ENCODE results near the gene NALCN. TPM values are rescaled to one million over a fixed set of nuclear protein-coding genes. Genes with fewer than 3 reads are reported as not detected.
A peak's percentile ranks its signal among the peaks of the same experiment; 100 is the strongest.

The NALCN gene
- total and polyA plus RNA-seq, 2 experiments from 2014 or later, result 0.50 to 0.87 TPM

DNA sequence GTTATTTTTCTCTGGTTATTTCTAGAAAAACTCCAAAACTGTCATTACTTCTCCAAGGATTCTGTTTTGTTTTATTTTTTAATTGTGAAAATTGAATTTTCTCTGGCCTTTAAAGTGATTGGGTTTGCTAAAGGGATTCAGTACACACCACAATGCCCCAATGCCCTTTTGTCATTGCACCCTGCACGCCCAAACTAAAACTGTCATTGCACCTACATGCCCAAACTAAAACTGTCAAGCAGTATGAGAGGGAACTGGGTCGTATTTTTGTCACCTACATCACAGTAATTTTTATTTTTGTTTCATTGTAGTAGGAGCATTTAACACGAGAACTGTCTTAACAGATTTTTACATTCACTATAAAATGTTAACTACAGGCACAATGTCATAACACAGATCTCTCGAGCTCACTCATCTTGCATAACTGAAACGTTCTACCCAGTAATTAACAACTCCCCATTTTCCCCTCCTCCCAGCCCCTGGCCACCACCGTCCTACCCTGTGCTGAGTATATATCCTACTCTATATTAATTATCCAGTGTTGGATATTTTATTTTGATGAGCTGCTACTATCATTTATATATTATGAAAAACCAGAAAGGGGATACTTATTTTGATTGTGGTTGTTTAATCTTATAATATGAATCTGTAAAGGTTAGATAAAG is 7.2 kb downstream of the NALCN start:
- no peak overlapping the region for H3K27ac Mint-ChIP-seq
- H3K36me3 Mint-ChIP-seq (ENCODE audit: low read depth), result no peaks in the 10 kb centered on the region
- TF ChIP-seq, protein P1, sequence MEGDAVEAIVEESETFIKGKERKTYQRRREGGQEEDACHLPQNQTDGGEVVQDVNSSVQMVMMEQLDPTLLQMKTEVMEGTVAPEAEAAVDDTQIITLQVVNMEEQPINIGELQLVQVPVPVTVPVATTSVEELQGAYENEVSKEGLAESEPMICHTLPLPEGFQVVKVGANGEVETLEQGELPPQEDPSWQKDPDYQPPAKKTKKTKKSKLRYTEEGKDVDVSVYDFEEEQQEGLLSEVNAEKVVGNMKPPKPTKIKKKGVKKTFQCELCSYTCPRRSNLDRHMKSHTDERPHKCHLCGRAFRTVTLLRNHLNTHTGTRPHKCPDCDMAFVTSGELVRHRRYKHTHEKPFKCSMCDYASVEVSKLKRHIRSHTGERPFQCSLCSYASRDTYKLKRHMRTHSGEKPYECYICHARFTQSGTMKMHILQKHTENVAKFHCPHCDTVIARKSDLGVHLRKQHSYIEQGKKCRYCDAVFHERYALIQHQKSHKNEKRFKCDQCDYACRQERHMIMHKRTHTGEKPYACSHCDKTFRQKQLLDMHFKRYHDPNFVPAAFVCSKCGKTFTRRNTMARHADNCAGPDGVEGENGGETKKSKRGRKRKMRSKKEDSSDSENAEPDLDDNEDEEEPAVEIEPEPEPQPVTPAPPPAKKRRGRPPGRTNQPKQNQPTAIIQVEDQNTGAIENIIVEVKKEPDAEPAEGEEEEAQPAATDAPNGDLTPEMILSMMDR (conservative IDR thresholded peaks at IDR 0.05; ENCODE audit: low read depth in 2 of 2), result no peak
- TF ChIP-seq, protein P2, sequence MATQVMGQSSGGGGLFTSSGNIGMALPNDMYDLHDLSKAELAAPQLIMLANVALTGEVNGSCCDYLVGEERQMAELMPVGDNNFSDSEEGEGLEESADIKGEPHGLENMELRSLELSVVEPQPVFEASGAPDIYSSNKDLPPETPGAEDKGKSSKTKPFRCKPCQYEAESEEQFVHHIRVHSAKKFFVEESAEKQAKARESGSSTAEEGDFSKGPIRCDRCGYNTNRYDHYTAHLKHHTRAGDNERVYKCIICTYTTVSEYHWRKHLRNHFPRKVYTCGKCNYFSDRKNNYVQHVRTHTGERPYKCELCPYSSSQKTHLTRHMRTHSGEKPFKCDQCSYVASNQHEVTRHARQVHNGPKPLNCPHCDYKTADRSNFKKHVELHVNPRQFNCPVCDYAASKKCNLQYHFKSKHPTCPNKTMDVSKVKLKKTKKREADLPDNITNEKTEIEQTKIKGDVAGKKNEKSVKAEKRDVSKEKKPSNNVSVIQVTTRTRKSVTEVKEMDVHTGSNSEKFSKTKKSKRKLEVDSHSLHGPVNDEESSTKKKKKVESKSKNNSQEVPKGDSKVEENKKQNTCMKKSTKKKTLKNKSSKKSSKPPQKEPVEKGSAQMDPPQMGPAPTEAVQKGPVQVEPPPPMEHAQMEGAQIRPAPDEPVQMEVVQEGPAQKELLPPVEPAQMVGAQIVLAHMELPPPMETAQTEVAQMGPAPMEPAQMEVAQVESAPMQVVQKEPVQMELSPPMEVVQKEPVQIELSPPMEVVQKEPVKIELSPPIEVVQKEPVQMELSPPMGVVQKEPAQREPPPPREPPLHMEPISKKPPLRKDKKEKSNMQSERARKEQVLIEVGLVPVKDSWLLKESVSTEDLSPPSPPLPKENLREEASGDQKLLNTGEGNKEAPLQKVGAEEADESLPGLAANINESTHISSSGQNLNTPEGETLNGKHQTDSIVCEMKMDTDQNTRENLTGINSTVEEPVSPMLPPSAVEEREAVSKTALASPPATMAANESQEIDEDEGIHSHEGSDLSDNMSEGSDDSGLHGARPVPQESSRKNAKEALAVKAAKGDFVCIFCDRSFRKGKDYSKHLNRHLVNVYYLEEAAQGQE (IDR thresholded peaks at IDR 0.05; ENCODE audit: unreplicated experiment), result no peak
- no peak for TF ChIP-seq ZNF331 (CRISPR knock-in tag; IDR thresholded peaks at IDR 0.05; ENCODE audit: low read depth)
- no peak for TF ChIP-seq ETS1 (IDR thresholded peaks at IDR 0.05)
- no peak for TF ChIP-seq JUNB (IDR thresholded peaks at IDR 0.05; ENCODE audit: unreplicated experiment)
- no peak for TF ChIP-seq ZNF114 (CRISPR knock-in tag; IDR thresholded peaks at IDR 0.05)
- TF ChIP-seq, protein P3, sequence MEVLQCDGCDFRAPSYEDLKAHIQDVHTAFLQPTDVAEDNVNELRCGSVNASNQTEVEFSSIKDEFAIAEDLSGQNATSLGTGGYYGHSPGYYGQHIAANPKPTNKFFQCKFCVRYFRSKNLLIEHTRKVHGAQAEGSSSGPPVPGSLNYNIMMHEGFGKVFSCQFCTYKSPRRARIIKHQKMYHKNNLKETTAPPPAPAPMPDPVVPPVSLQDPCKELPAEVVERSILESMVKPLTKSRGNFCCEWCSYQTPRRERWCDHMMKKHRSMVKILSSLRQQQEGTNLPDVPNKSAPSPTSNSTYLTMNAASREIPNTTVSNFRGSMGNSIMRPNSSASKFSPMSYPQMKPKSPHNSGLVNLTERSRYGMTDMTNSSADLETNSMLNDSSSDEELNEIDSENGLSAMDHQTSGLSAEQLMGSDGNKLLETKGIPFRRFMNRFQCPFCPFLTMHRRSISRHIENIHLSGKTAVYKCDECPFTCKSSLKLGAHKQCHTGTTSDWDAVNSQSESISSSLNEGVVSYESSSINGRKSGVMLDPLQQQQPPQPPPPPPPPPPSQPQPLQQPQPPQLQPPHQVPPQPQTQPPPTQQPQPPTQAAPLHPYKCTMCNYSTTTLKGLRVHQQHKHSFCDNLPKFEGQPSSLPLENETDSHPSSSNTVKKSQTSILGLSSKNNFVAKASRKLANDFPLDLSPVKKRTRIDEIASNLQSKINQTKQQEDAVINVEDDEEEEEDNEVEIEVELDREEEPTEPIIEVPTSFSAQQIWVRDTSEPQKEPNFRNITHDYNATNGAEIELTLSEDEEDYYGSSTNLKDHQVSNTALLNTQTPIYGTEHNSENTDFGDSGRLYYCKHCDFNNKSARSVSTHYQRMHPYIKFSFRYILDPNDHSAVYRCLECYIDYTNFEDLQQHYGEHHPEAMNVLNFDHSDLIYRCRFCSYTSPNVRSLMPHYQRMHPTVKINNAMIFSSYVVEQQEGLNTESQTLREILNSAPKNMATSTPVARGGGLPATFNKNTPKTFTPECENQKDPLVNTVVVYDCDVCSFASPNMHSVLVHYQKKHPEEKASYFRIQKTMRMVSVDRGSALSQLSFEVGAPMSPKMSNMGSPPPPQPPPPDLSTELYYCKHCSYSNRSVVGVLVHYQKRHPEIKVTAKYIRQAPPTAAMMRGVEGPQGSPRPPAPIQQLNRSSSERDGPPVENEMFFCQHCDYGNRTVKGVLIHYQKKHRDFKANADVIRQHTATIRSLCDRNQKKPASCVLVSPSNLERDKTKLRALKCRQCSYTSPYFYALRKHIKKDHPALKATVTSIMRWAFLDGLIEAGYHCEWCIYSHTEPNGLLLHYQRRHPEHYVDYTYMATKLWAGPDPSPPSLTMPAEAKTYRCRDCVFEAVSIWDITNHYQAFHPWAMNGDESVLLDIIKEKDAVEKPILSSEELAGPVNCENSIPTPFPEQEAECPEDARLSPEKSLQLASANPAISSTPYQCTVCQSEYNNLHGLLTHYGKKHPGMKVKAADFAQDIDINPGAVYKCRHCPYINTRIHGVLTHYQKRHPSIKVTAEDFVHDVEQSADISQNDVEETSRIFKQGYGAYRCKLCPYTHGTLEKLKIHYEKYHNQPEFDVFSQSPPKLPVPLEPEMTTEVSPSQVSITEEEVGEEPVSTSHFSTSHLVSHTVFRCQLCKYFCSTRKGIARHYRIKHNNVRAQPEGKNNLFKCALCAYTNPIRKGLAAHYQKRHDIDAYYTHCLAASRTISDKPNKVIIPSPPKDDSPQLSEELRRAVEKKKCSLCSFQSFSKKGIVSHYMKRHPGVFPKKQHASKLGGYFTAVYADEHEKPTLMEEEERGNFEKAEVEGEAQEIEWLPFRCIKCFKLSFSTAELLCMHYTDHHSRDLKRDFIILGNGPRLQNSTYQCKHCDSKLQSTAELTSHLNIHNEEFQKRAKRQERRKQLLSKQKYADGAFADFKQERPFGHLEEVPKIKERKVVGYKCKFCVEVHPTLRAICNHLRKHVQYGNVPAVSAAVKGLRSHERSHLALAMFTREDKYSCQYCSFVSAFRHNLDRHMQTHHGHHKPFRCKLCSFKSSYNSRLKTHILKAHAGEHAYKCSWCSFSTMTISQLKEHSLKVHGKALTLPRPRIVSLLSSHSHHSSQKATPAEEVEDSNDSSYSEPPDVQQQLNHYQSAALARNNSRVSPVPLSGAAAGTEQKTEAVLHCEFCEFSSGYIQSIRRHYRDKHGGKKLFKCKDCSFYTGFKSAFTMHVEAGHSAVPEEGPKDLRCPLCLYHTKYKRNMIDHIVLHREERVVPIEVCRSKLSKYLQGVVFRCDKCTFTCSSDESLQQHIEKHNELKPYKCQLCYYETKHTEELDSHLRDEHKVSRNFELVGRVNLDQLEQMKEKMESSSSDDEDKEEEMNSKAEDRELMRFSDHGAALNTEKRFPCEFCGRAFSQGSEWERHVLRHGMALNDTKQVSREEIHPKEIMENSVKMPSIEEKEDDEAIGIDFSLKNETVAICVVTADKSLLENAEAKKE (CRISPR knock-in tag; IDR thresholded peaks at IDR 0.05), result no peak
- no peak for TF ChIP-seq NANOG (IDR thresholded peaks at IDR 0.05; ENCODE audit: borderline replicate concordance)
- no peak for TF ChIP-seq STAT1 (IDR thresholded peaks at IDR 0.05; ENCODE audit: unreplicated experiment)
- TF ChIP-seq CREB1 (CRISPR knock-in tag; IDR thresholded peaks at IDR 0.05; ENCODE audit: low read depth), result no peak
- TF ChIP-seq EZH2 (IDR thresholded peaks at IDR 0.05; ENCODE audit: low read depth, unreplicated experiment), result no peak
- TF ChIP-seq EZH2phosphoT487 (IDR thresholded peaks at IDR 0.05; ENCODE audit: unreplicated experiment), result no peak
- TF ChIP-seq POLR2AphosphoS5 (IDR thresholded peaks at IDR 0.05; ENCODE audit: low read depth), result no peak
- ATAC-seq, result no peak
- no peaks in the 10 kb centered on the region for H3K27me3 Mint-ChIP-seq (ENCODE audit: insufficient read depth, low read depth, poor library complexity)
- Histone ChIP-seq H2AFZ (peak overlapping the region; percentile 56; the same call in 1 of the 2 replicates), H3K27me3 (ENCODE audit: insufficient read depth) (0 out of 2 replicates have a peak, but pooled peaks cover under 1% of the 10 kb centered on the region), H3K36me3 (ENCODE audit: insufficient read depth) (no peaks in the 10 kb centered on the region), H3K79me2 (replicated peaks; ENCODE audit: insufficient read depth) (no peaks in the 10 kb centered on the region), H3K4me1 (ENCODE audit: insufficient read depth) (peaks cover 14% of the 10 kb centered on the region), H3K4me3 (no peak overlapping the region), H3F3A (replicated peaks; ENCODE audit: low read depth) (no peaks in the 10 kb centered on the region), H3K27ac (ENCODE audit: low read depth) (no peak overlapping the region), H4K20me1 (replicated peaks; ENCODE audit: insufficient read depth) (no peaks in the 10 kb centered on the region), H3K4me2 (no peak overlapping the region), H3K9me2 (ENCODE audit: insufficient read depth) (no peaks in the 10 kb centered on the region)
- no peaks in the 10 kb centered on the region for H3K9me3 Mint-ChIP-seq
- H3K4me1 Mint-ChIP-seq, result peaks cover 12% of the 10 kb centered on the region
- no peak overlapping the region for H3K4me3 Mint-ChIP-seq
- DNase-seq (ENCODE audit: low spot score), result no peak
